OCI-M2 (cell line): ENCODE data around the gene UPK3B.
"Not testable (repeated sequence)": the region's sequence is repeated elsewhere in the genome, so short reads cannot be mapped to it uniquely, and the experiment has no call there.

ENCODE experiments used
- DNase-seq: peaks from one replicate; lab custom pipeline; 2025; ENCODE audit not compliant: unreplicated experiment; lab: John Stamatoyannopoulos, UW

The UPK3B gene

DNA sequence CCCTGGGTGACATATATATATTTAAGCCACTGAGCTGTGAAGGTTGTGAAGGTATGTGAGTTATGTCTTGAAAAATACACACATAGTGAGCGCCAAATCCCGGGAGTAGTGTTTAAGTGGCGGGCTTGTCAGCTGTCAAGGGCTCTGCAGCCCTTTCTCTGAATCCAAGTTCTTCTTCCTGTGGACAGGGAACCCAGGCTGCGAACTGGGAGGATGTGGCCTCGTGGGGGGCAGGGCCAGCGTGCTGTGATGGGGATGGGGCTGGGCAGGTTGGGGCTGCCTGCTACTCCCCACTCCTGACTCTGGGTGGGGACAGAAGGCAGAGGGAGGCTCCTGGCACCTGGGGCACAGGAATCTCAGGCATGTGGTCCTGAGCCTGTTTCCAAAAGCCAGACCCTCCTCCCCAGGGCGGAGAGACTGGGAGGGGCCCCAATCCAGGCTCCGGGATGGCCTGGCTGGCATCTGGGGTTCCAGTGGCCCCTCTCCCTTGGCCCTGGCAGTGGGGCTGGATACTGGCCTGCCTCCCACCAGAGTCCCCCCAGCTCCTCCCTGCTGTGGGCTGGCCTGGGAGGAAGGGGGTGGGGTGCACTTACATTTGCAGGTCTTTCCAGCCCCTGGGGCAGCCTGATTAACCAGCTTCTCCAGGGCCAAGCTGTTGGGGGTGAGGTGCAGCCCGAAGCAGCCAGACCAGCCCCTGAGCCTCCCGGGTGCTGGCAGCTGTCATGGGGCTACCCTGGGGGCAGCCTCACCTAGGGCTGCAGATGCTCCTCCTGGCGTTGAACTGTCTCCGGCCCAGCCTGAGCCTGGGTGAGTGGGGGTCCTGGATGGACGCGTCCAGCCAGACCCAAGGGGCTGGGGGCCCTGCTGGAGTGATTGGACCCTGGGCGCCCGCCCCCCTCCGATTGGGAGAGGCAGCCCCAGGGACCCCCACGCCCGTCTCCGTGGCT lies at the start of gene UPK3B:
UPK3B (plus strand) TSS at position 622 of the 947 bp plus-strand sequence; CDS start at position 723, 101 bp downstream.
- DNase-seq, result no peak

DNA sequence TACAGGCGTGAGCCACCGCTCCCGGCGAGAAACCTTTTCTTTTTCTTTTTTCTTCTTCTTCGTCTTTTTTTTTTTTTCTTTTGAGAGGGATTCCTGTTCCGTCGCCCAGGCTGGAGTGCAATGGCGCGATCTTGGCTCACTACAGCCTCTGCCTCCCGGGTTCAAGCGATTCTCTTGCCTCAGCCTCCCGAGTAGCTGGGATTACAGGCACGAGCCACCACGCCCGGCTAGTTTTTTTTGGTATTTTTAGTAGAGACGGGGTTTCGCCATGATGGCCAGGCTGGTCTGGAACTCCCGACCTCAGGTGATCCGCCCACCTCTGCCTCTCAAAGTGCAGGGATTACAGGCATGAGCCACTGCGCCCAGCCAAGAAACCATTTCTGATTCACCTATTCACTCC lies 49.6 kb upstream of the UPK3B start:
- not testable (repeated sequence) for DNase-seq

DNA sequence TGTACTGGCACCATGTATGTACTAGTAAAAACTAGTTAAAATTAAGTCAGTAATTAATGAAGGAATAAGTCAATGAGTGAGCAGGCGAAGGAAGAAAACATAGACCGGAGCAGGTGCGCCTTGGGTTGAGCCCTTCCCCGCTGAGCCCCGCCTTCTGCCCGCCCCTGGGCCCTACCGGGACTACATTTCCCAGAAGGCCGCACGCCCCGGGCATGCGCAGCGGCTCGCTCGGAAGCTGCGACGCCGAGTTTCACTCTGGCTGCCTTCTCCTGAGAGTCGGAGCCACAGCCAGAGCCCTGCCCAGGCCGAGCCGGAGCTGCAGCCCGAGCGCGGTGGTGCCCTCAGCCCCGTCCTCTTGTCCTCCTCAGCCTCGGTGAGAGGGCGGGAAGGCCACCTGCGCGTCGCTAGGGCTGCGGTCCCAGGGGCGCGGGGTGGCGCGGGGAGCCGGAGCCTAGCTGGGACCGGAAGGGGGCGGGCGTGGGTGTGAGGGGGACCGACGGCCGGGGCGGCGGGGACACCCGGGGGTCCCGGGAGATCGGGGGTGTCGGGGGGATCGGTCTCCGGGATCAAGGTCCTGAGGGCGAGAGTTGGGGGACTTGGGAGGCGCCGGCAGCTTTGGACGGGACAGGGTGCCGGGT lies 48.8 kb upstream of the UPK3B start, which contains the start of gene DTX2:
DTX2 (plus strand) TSS at position 246 of the 638 bp plus-strand sequence. CDS start 18,801 bp downstream, outside the sequence.
- DNase-seq, result not testable (repeated sequence)

DNA sequence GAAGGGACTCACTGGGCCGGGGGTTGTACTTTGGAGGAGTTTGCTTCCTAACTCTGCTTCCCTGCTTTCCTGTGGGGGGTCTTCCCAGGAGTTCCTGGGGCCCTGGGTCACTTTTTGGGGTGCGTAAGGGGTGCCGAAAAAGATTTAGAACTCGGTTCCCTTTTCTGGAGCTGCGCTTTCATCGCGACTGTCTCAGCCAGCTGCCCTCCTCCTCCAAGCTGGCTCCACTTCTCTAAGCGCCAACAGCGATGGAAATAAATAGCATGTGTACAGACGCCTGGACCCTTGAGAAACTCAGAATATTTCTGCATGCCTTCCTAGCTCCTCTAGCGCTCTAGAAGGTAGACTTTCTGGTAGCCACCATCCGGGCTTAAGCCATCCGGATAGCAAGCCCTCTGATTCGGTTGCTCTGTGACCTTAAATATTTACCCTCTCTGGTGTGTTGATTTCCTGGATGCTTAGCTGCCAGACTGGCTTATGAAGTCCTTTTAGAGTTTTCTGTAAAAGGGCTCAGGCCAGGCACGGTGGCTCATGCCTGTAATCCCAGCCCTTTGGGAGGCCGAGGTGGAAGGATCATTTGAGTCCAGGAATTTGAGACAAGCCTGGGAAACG lies 48.0 kb upstream of the UPK3B start:
- not testable (repeated sequence) for DNase-seq

DNA sequence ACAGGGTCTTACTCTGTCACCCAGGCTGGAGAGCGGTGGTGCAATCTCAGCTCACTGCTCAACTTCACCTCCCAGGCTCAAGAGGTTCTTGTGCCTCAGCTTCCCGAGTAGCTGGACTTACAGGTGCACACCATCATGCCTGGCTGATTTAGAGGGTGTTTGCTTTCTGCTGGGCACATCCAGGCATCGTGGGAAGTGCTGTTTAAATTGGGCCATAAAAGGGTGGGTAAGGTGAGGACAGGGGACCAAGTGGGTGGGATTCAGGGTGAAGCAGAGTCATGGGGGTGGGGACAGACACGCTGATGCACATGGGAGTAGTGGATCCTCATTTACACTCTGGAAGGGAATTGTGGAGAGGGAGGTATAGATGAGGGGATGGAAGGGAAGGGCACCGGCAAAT lies 45.4 kb upstream of the UPK3B start:
- not testable (repeated sequence) for DNase-seq

DNA sequence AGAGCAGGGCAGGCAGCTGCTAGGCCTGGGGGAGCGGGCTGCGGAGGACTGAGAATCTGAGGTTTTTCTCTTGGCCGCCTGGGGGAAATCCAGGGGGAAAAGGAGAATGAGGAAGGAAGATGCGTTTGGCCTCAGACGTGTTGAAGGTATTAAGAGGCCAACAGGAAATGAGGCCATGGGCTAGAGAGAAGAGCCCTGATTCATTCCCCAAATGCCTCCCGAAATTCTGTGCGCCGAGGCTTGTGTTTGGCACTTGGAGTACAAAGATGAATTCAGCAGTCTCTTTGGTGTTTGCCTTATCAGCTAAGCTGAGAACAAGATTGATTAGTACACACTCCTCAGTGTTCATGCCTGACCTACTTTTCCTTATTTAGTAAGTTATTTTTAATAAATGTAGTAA lies 44.4 kb upstream of the UPK3B start:
- not testable (repeated sequence) for DNase-seq

DNA sequence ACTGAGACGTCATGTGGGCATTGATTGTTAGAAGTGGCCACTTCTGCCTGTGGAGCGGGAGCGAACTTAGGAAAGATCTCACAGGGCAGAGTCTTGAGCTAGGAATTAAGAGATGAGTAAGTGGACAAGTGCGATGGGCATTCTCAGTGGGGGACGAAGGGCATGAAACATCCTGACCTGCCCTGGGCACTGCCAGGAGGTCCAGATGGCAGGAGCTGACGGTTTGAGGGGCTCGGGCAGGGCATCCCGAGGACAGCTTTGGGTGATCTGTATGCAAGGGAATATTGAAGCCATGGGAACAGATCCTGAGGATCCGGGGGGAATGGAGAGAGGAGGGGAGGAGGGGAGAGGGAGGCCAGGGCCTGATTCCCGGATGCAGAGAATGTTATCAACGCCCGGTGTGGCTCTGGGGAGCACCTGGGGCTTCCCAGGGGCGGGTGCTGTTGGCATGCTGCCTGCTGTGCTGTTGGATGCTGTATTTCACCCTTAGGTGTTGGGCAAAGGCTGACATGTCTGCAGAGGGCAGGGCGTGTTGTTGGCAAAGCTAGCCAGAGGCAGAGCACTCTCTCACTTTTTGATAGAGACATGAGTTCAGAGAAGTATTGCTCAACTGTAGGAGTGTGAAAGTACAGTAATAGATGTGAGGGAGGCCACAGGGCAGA lies 42.5 kb upstream of the UPK3B start:
- DNase-seq, result not testable (repeated sequence)

DNA sequence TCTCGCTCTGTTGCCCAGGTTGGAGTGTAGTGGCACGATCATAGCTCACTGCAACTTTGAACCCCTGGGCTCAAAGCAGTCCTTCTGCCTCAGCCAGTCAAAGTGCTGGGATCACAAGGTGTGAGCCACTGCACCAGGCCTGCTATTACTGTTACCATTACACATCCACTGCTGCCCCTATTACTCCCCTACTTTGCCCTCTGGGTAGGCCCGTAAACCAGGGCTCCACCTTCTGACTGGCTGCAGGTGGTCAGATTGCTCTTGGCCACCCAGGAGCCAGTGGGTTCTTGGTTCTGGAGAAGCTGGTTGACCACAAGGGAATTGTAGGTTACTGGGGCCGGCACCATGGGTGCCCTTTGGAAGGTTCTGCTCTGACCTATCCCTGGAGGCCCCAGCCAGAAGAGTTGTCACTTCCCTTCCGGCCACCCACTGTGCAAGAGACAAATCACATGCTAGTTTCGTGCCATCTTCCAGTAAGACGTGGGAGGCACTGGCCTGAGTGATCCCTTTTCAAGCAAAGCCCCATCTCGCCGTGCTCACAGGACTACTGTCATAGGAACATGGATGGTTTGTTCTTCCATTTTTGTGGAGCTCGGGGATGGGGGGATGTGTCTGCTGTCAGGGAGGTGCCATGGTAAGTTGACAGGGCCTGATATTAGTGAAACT lies 38.7 kb upstream of the UPK3B start:
- DNase-seq, result not testable (repeated sequence)

DNA sequence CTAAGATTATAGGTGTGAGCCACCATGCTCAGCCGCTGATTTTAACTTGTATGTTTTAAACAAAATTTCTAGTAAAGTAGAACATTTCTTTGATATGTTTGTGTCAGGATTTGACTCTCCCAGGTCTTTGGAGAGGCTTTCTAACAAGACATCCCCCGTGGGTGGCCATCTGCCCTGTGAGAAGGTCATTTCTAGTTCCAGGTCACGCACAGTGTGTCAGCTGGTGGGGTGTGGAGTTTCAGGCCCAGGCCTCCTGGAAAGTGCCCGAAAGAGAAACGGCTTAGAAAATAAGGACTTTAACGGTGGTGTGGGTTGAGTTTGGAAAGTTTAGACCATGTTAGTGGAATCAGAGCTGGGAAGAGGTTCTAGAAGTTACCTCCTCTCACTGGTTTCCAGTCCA lies 37.3 kb upstream of the UPK3B start:
- DNase-seq, result not testable (repeated sequence)

DNA sequence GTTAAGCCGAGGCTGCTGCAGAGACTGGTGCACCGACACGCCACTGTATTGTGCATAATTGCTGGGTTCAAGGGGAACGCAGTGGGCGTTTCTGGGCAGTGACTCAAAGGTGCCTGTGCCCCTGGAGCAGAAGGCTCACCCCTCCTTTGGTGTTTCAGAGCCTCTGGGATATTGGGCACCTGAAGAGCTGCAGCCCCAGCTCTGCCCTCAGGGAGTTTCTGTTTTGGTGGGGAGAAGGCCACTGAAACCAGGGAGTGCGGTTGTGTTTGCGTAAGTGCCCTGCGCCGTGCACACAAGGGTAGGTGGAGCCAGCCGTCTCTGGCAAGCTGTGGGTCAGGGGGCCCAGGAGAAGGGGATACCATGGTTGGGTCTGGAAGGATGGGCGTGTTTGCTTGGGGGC lies 34.1 kb upstream of the UPK3B start:
- DNase-seq, result not testable (repeated sequence)

DNA sequence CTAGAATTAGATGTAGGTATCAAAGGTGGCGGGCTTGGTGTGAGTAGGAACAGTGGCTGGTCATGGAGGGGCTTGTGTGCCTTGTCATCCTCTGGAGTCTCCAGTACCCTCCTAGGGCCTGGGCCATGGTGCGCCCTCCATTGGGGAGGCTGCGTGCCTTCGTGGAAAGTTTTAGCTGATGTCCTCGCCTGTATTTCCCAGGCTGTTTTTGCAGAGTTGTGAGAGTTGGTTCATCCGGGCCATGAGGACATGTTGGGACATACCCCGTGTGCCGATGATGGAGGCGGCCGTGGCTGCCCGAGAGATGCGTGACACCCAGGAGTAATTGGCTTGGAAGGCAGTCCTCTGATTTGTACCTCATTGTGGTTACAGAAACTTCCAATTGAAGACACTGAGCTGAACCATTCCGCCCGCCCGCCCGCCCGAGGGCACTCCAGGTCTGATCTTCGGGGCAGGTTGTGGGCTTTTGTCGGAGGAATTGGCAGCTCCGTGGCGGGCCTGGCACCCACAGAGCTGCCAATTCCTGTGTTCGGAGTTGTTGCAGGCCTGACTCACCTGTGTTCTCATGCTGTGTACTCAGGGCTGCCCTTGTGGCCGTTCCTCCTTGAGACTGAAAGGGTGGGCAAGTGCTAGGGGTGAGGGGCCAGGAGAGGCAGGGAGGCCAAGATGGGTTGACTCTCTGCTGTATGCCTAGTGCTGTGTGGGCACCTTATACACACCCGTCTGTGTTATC lies 33.4 kb upstream of the UPK3B start:
- not testable (repeated sequence) for DNase-seq

DNA sequence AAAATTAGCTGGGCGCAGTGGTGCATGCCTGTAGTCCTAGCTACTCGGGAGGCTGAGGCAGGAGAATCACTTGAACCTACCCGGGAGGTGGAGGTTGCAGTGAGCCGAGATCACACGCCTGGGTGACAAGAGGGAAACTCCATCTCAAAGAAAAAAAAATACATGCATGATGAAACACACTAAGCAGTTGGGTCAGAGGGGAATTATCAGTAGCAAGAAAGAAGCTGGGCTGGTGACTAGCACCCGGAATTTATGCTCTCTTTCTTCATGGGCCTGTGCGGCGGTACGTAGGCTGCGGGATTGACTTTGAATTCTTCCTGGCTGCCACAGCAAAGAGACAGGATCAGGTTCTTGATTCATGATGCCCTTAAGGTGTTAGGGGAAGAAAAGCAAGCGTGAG lies 30.7 kb upstream of the UPK3B start:
- not testable (repeated sequence) for DNase-seq

DNA sequence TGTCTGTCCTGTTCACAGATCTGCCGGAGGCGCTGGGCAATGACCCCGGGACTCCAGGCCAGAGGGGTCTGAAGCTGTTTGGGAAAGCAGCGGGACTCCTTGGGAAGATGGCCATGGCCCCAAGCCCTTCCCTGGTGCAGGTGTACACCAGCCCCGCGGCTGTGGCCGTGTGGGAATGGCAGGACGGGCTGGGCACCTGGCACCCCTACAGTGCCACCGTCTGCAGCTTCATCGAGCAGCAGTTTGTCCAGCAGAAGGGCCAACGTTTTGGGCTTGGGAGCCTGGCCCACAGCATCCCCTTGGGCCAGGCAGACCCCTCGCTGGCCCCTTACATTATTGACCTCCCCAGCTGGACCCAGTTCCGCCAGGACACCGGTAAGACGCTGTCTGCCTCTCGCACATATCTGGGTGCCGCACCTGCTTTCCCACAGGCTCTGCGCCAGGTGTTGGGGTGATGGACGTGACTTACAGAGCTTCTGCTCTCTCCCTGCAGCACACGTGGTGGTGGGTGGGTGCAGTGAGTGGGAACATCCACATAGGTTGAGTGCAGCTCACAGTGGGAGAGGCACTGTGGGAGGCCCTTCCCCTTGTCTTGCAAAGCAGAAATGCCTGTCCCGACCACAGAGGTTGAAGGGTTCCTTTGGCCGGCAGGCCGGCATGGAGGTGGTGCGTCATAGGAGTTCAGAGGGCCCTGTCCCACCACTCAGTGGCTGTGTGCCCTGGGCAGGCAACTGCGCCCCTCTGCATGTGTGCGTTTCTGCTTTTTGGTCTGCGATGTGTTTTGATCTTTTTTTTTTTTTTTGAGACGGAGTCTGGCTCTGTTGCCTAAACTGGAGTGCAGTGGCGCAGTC lies 29.7 kb upstream of the UPK3B start:
- not testable (repeated sequence) for DNase-seq

DNA sequence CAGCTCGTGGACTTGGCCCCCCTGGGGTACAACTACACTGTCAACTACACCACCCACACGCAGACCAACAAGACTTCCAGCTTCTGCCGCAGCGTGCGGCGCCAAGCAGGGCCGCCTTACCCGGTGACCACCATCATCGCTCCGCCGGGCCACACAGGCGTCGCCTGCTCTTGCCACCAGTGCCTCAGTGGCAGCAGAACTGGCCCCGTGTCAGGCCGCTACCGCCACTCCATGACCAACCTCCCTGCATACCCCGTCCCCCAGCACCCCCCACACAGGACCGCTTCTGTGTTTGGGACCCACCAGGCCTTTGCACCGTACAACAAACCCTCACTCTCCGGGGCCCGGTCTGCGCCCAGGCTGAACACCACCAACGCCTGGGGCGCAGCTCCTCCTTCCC lies 27.7 kb upstream of the UPK3B start:
- not testable (repeated sequence) for DNase-seq

DNA sequence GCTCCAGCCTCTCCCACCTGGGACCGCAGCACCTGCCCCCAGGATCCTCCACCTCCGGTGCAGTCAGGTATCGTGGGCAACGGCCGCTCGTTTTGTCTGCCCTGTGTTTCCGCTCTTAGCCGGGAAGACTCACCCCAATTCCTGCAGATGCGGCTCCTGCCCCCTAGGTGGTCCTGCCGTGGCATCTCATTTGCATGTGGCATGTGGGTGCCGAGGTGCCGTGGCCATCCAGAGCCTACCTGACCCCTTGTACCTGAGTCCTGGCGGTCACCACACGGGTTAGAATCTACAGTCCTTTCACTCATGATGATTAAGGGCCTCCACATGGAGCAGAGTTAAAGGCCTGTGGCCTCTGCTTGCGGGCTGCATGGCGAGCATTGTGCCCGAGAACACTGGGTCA lies 27.3 kb upstream of the UPK3B start:
- DNase-seq, result not testable (repeated sequence)

DNA sequence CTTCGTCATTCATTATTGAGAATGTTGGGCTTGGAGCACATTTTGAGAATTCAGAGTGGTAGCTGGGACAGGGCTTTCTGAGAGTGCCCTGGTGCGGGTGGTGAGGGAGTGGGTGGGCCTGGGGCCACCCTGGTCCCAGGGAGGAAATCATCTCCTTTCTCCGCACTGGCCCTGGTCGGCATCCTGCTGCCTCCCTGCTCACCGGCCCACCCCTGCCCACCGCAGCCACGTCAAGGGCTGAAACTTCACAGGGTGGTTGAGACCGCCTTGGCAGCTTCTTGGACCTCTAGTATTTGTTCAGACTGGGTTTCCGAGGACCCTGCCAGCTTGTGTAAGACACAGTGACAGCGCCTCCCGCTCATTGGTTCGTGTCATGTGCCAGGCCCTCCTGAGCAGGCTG lies 25.9 kb upstream of the UPK3B start:
- not testable (repeated sequence) for DNase-seq

DNA sequence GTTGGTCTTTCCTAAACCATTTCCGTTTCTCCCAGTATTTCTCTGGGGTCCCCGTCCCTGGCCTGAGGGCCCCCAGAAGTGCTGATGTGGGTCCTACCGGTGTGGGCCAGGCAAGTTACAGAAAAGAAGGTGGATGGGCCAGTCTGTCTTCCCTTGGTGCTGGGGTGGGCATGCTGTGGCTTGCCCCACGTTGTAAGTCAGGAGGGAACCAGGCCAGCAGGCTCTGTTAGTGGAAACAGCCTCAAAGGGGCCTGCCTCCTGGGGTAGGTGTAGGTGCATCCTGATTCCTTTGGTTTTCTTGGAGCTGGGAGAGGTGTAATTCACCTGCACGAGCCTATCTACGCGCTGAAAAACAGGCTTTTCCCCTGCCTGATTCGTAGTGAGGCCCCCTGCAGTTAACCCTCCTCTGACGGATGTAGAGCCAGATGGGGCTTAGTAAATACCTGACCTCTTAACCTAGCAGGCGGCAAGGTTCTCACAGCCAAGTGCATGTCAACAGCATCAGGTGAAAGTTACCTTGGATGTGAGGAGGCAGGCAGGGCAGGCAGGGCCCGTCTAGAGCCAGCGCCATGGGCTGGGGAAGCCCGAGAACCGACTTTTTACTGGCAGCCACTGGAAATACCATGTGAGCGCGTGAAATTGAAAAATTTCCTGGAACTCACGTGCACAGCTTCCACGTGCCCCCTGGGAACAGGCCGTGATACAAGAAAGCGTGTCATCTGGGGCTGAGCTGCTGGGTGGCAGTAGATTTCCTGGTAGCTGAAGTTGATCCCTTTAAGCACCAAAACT lies 24.3 kb upstream of the UPK3B start:
- not testable (repeated sequence) for DNase-seq

DNA sequence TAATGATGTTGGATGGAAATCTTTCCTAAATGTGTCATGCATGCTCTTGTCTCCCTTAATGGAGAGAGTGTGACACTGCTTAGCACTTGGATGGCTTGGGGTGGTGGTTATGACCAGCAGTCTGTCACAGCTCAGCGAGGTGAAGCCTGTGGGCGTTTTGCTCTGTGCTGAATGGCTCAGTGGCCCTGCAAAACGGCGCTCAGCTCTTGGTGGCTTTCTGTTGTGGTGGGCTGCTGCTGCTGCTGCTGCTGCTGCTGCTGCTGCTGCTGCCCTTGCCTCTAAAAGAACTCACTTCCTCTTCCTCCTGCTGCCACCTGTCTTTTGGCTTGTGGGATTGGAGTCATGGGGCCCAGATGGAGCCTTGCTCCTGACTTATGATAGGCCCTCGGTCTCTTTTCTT lies 23.7 kb upstream of the UPK3B start:
- DNase-seq, result not testable (repeated sequence)
